ENCODE measurements around the gene ECI1. TPM values are rescaled to one million over a fixed set of nuclear protein-coding genes. Genes with fewer than 3 reads are reported as not detected.

ECI1 gene
- total and polyA plus RNA-seq, 4 donors: 35.0 to 87.1 (median 63.5) TPM

GRCh38 chr16:2230376-2230775 is 21.0 kb downstream of the ECI1 start:
- Histone ChIP-seq H3K27ac (ENCODE audit: low read depth in 1 of 2, low read length in 1 of 2) (no peak overlapping the region), H3K4me1 (ENCODE audit: control insufficient read depth in 5 of 5, insufficient read depth in 5 of 5, low read length in 5 of 5) (peaks cover 0 to 2% (median 0%) of the 10 kb centered on the region in 5 donors), H3K9me3 (ENCODE audit: control insufficient read depth in 4 of 4, insufficient read depth in 3 of 4, low read length in 3 of 4) (peaks cover 0 to 19% (median 0%) of the 10 kb centered on the region in 4 donors), H3K27me3 (ENCODE audit: control insufficient read depth in 3 of 3, insufficient read depth in 3 of 3, low read length in 2 of 3) (peaks cover 0 to 4% (median 0%) of the 10 kb centered on the region in 3 donors), H3K4me3 (no peak overlapping the region), H3K9ac (ENCODE audit: insufficient read depth in 1 of 2, low read length in 2 of 2) (no peak overlapping the region), H3K36me3 (ENCODE audit: control insufficient read depth in 4 of 4, insufficient read depth in 4 of 4, low read length in 4 of 4) (peaks cover 3 to 75% (median 31%) of the 10 kb centered on the region in 4 donors)
- no peak for ATAC-seq (ENCODE audit: insufficient read depth, low FRiP score)
- DNase-seq: no peak
- no peak for TF ChIP-seq CTCF (IDR thresholded peaks at IDR 0.05; ENCODE audit: control extremely low read depth, extremely low read depth)
- 87 to 93% methylated on average over 13 of the region's 13 CpGs for WGBS, 2 donors

- no peak for DNase-seq
- H3K9ac ChIP-seq (ENCODE audit: insufficient read depth in 1 of 2, low read length in 2 of 2): no peak overlapping the region
- H3K9me3 ChIP-seq (ENCODE audit: control insufficient read depth in 4 of 4, insufficient read depth in 3 of 4, low read length in 3 of 4): peaks cover 0 to 13% (median 0%) of the 10 kb centered on the region in 4 donors
- H3K4me1 ChIP-seq (ENCODE audit: control insufficient read depth in 5 of 5, insufficient read depth in 5 of 5, low read length in 5 of 5): peaks cover 0 to 5% (median 3%) of the 10 kb centered on the region in 5 donors
- no peak for TF ChIP-seq CTCF (IDR thresholded peaks at IDR 0.05; ENCODE audit: control extremely low read depth, extremely low read depth)
- H3K4me3 ChIP-seq: no peak overlapping the region
- 93 to 94% methylated on average over 23 of the region's 23 CpGs for WGBS, 2 donors
- no peaks in the 10 kb centered on the region for H3K27me3 ChIP-seq (ENCODE audit: control insufficient read depth in 3 of 3, insufficient read depth in 3 of 3, low read length in 2 of 3)
- H3K36me3 ChIP-seq (ENCODE audit: control insufficient read depth in 4 of 4, insufficient read depth in 4 of 4, low read length in 4 of 4): peaks cover 3 to 69% (median 28%) of the 10 kb centered on the region in 4 donors
- no peak overlapping the region for H3K27ac ChIP-seq (ENCODE audit: low read depth in 1 of 2, low read length in 1 of 2)
- no peak for ATAC-seq (ENCODE audit: insufficient read depth, low FRiP score)
Measured at GRCh38 chr16:2229632-2230250, 21.6 kb downstream of the ECI1 start.

GRCh38 chr16:2229091-2229490 is 22.3 kb downstream of the ECI1 start:
- H3K27ac ChIP-seq (ENCODE audit: low read depth in 1 of 2, low read length in 1 of 2): no peak overlapping the region
- TF ChIP-seq CTCF (IDR thresholded peaks at IDR 0.05; ENCODE audit: control extremely low read depth, extremely low read depth): no peak
- DNase-seq: no peak
- no peak overlapping the region for H3K4me3 ChIP-seq
- H3K27me3 ChIP-seq (ENCODE audit: control insufficient read depth in 3 of 3, insufficient read depth in 3 of 3, low read length in 2 of 3): no peaks in the 10 kb centered on the region
- peaks cover 0 to 10% (median 6%) of the 10 kb centered on the region in 5 donors for H3K4me1 ChIP-seq (ENCODE audit: control insufficient read depth in 5 of 5, insufficient read depth in 5 of 5, low read length in 5 of 5)
- H3K9me3 ChIP-seq (ENCODE audit: control insufficient read depth in 4 of 4, insufficient read depth in 3 of 4, low read length in 3 of 4): peaks cover 0 to 8% (median 0%) of the 10 kb centered on the region in 4 donors
- 91 to 96% methylated on average over 12 of the region's 12 CpGs for WGBS, 2 donors
- no peak for ATAC-seq (ENCODE audit: insufficient read depth, low FRiP score)
- peaks cover 3 to 62% (median 27%) of the 10 kb centered on the region in 4 donors for H3K36me3 ChIP-seq (ENCODE audit: control insufficient read depth in 4 of 4, insufficient read depth in 4 of 4, low read length in 4 of 4)
- no peak overlapping the region for H3K9ac ChIP-seq (ENCODE audit: insufficient read depth in 1 of 2, low read length in 2 of 2)
